Measurements from ENCODE around the gene CCDC30.
A peak's percentile ranks its signal among the peaks of the same experiment; 100 is the strongest.
"Not testable (repeated sequence)": the region's sequence is repeated elsewhere in the genome, so short reads cannot be mapped to it uniquely, and the experiment has no call there.

Gene CCDC30

GRCh38 chr1:42531043-42531442, 68.0 kb downstream of the CCDC30 start:
- no peak for DNase-seq

DNA sequence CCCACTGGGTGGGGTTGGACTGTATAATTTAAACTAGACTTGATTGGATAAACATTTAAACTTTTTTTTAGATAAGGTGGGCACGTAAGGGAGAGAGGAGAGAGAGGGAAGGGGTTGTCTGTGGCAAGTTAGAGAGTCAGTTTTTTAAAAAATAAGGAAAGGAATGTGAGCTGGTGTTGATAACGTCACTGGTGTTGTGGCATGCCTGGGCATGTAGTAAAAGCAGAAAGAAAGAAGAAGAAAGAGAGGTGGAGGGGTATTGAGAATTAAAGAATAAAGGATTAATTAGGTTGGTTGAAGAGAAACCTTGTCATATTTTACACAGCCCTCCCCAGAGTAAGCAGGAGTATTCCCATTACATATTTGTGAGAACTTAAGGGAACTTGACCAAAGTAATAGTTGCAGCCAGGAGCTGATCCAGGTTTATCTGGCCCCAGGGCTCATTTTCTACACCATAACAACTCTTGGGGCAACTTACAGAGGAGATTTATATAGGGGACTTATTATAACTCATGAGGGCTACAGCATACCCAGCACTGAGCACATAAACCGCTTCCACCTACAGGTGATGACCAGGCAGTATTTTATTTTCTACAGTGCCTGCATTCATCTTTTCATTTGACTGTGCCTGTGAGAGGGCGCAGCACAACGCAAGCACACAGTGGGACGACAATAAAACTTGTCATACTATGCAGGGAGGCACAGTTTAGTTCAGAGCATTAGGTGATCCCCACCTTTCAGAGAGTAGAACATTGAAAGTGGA, 70.2 kb downstream of the CCDC30 start:
- no peak for DNase-seq

GRCh38 chr1:42541104-42541503, 78.0 kb downstream of the CCDC30 start:
- DNase-seq: no peak

DNA sequence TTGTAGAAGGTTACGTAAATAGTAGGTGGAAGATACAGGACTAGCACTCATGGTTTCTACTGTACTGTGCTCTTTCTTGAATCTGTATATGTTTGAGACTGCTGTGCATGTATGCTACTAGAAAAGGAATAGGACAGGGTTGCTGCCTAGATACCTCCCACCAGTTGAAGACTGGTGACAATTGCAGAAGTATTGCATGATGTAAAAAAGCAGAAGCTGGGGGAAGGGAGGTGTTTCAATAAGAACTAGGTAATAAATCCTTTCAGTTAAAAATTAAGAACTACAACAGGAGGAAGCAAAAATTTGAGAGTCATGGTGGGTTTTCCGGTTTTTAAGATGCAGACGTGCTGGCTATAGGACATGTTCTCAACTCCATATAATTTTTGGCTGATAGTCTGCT, 88.1 kb downstream of the CCDC30 start:
- no peak for DNase-seq

DNA sequence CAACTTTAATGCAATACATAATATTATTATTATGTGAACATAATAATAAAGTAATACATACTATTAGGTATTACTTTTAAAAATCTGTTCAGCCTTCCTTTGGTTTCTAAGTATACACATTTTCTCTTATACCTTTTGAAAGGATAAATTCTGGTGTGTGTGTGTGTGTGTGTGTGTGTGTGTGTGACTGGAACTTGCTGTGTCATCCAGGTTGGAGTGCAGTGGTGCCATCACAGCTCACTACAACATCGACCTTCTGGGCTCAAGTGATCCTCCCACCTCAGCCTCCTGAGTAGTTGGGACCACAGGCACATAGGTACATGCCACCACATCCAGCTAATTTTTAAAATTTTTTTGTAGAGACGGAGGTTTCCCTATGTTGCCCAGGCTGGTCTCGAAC, 88.5 kb downstream of the CCDC30 start:
- DNase-seq: no peak

- DNase-seq: no peak
Measured at GRCh38 chr1:42552636-42553035, 89.5 kb downstream of the CCDC30 start.

DNA sequence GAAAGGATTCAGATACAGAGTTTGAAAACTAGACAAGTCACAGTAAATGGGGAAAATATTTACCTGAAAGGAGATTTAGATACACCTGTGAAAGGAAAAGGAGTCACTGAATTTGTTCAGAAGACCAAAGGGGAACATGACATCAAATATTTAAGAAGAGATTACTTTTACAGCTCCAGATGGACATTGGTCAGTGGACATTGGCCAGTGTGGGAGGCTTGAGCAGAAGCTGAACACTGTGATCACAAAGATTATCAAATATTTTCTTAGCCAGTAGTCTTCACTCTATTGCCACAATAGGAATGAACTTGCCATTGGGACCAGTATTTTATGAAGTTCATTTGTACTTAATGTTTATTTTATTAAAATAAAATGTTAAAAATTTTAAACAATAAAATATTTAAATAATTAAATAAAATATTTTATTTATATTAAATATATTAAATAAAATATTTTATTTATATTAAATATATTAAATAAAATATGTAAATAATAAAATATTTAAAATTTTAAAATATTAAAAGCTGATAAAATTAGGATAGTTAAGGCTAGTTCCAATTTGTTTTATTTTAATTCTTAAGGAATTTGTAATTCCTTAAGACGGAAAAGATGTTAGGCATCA, 94.3 kb downstream of the CCDC30 start:
- DNase-seq: no peak

DNA sequence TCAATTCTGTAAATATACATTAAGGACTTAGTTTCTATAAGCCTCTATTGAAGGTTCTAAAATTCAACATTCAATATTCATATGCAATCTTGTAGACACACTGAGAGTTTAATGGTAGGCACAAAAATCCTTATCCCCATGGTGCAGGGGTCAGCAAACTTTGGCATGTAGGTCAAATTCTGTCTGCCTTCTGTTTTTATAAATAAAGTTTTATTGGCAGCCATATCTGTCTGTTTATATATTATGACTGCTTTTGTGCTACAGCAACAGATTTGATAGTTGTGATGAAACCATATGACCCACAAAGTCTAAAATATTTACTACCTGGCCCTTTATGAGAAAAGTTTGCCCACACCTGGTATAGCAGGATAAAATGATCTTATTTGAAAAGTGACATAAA, 104.0 kb downstream of the CCDC30 start:
- no peak for DNase-seq

DNA sequence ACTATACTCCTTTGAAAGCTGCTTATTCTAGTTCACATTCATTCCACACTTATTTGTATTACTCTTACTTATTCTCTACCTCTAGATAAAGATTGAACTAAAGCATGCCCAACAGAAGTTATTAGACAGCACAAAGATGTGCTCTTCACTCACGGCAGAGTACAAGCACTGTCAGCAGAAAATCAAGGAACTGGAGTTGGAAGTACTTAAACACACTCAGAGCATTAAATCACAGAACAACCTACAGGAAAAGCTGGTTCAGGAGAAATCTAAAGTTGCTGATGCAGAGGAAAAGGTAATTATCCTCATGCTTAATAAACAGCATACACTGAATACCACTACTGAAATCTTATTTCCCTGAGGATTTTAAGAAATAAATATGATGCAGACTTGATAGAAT, 113.8 kb downstream of the CCDC30 start:
- no peak for DNase-seq

GRCh38 chr1:42586016-42586415, 122.9 kb downstream of the CCDC30 start:
- no peak for DNase-seq

DNA sequence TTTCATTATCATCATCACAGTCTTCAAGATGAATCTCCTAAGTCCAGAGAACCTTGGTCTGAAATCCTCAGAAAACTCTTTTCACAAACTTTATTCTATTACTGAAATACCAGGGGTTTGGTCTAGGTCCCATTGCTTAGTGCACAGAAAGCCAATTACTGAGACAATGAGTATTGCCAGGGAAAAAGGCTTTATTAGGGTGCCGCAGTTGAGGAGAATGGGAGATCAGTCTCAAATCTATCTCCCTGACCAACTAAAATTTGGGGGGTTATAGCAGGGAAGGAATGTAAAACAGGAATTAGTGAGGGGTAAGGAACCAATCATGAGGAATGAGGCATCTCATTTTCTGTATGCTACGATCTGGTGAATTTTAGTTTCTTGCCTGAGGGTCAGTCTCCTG, 124.7 kb downstream of the CCDC30 start:
- DNase-seq: no peak

GRCh38 chr1:42592811-42593210, 129.7 kb downstream of the CCDC30 start:
- no peak for DNase-seq

GRCh38 chr1:42593486-42594100, 130.5 kb downstream of the CCDC30 start:
- DNase-seq: no peak

- no peak for DNase-seq
Measured at GRCh38 chr1:42601472-42601871, 138.4 kb downstream of the CCDC30 start.

DNA sequence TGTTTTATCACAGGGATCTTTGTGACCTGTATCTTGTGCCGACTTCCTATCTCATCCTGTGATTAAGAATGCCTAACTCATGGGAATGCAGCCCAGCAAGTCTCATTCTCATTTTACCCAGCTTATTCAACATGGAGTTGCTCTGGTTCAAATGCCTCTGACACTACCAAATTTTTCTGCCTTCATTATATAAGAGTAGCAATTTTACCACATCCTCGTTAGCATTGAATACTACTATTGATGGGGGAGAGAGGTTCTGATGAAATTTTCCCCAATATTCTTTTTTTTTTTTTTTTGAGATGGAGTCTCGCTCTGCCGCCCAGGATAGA, 150.7 kb downstream of the CCDC30 start:
- no peak for DNase-seq

DNA sequence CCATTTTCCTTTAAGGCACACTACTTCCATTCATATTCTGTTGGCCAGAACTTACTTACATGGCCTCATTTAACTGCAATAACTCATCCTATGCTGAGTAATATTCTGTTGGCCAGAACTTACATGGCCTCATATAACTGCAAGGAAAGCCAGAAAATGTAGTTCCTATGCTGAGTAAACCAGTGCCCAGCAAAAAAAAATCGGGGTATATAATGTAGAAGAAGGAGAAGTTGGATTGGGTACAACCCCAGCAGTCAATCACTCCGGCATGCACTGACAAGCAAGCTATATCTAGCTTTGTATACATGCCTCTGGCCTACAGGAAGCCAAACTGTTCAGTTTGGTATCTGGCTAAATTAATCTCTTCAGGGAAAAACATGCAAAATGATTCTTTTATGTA, 155.8 kb downstream of the CCDC30 start:
- peak; percentile 32 for DNase-seq

GRCh38 chr1:42620307-42620706, 157.2 kb downstream of the CCDC30 start:
- DNase-seq: no peak

DNA sequence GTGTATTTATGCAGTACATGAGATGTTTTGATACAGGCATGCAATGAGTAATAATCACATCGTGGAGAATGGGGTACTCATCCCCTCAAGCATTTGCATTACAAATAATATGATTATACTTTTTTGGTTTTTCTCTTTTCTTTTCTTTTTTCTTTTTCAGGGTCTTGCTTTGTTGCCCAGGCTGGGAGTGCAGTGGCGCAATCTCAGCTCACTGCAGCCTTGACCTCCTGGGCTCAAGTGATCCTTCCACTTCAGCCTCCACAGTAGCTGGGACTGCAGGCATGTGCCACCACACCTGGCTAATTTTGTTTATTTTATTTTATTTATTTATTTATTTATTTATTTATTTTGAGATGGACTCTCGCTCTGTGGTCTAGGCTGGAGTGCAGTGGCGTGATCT, 158.1 kb downstream of the CCDC30 start:
- DNase-seq: not testable (repeated sequence)

GRCh38 chr1:42627205-42627604, 164.1 kb downstream of the CCDC30 start:
- not testable (repeated sequence) for DNase-seq

- DNase-seq: peak; percentile 70
Measured at GRCh38 chr1:42639116-42639515, 176.0 kb downstream of the CCDC30 start.

- DNase-seq: no peak
Measured at GRCh38 chr1:42646056-42646455, 183.0 kb downstream of the CCDC30 start.

DNA sequence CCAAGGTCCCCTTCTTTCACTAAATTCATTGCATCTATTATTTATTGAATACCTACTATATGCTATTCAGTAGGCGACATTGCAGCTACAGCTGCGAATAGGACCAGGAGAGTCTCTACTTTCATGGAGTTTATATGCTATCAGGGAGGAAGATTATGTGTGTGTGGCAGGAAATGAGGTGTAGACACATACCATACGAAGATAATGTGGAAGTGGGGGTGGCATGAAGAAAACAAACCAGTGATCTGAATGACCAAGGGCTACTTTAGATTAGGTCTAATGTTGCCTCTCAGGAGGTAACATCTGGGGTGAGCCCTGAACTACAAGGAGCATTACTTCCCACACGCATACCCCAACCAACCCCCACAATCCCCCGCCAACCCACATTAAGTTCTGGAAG, 194.1 kb downstream of the CCDC30 start:
- no peak for DNase-seq

- peak; percentile 88 for DNase-seq
Measured at GRCh38 chr1:42657981-42658876, 195.1 kb downstream of the CCDC30 start, which contains the start of gene PPIH. Gene PPIH (plus strand): TSS chr1:42658423. CDS start chr1:42658447, 24 bp downstream.
